Renal cortex interstitium (tissue), 11 donors: Measurements from ENCODE around the gene SLC22A17. TPM values are rescaled to one million over a fixed set of nuclear protein-coding genes. Genes with fewer than 3 reads are reported as not detected.

ENCODE experiments used
- DNase-seq, 11 donors: peaks; one replicate each; pipeline ENCODE4 v3.0.0-alpha.2; 2013; ENCODE audit warnings: low read depth in 9 of 11, low spot score in 4 of 11; ENCODE audit errors: extremely low read depth in 1 of 11
- polyA plus RNA-seq, 3 donors: library from polyadenylated mRNA; unstranded; fragments of 120-200 nt; gene quantifications; one replicate each; pipeline ENCODE4 v1.2.1, GENCODE V29; 2013; ENCODE audit not compliant: insufficient read length in 3 of 3

Gene SLC22A17
- polyA plus RNA-seq, 3 donors: 50.0 to 79.3 (median 58.6) TPM

DNA sequence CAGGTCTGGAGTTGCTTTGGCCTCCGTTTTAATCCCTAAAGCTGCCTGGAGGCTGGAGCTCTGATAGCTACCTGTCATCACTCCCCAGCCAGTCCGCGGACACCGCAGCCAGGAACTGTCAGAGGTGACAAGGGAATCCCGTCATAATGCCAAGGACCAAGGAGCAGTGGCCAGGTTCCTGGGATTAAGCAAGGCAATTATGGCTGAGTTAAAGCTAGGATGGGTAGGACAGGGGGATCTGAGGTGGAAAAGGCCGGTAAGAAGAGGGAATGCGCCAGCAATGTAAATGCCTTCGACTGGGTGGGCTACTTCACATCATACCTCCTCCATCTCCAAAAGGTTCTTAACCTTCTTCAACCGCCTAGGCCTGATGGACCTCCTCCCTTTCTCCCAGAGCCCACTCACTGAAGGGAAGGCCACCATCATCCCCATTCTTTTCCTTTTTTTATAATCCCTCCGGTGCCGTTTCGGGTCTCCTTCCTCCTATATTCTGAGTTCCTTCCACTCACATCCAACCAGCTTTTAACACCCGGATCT is 51.9 kb downstream of the SLC22A17 start:
- peak in 1 of 11 donors; percentile 15 for DNase-seq

DNA sequence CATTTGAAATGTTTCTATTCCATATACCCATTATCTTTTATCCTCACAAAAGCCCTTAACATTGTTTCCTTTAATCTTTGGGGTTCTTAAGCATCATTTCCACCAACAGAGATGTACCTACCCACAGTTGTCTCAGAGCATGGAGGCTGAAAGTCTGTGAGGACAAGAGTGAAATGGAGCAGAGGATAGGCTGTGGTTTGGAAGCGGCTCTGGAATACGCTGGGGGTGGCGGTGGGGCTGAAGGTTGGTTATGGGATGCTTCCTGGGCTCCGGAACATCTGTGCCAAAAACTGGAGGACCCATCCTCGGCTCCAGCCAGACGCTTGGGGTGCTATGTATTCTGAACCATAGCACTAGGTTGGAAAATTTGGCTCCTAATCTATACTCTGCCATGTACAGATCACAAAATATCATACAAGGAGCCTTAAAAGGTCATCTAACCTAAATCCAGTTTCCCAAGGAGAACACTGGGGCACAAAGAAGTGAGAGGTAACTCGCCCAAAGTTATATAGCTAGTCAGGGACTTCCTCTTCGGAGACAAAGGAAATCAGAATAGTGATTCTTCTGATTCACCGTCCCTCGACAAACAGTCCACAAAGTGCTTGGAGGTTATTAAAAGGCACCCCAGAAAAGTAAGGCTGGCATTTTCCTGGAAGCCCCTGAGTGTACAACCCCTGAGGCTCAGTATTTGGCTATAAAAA is 52.6 kb downstream of the SLC22A17 start:
- DNase-seq: no peak

DNA sequence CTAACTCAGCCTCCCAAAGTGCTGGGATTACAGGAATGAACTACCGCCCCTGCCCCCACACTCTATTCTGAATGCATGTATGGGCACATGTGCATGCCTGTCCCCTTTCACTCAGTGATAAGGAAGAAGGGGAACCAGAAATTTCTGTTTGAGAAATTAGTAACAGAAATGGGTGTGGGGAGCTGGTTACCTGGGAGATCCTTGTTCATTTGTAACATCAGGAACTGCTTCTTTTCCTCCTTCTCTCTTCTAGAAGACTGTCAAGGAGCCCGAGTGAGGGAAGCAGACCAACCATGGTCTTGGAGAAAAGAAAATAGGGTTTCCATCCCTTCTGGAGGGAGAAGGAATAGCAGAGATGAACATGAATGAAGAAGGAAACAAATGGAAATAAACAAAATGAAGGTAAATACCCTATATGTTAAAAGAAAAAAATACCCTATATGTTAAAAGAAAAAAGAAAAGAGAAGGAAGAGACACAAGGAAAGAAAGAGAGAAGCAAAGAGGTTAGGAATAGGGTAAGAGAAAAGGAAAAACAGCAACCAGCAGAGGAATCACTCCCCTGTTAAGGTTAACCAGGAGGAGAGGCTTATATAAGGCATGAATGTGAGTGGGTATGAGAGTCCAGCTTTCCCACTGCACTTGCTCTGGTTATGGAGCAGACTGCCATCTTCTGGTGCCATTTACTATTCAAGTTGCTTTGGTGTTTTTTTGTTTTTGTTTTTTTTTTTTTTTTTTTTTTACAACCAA is 53.3 kb downstream of the SLC22A17 start:
- peak in 2 of 11 donors; percentile 35 to 46 for DNase-seq

DNA sequence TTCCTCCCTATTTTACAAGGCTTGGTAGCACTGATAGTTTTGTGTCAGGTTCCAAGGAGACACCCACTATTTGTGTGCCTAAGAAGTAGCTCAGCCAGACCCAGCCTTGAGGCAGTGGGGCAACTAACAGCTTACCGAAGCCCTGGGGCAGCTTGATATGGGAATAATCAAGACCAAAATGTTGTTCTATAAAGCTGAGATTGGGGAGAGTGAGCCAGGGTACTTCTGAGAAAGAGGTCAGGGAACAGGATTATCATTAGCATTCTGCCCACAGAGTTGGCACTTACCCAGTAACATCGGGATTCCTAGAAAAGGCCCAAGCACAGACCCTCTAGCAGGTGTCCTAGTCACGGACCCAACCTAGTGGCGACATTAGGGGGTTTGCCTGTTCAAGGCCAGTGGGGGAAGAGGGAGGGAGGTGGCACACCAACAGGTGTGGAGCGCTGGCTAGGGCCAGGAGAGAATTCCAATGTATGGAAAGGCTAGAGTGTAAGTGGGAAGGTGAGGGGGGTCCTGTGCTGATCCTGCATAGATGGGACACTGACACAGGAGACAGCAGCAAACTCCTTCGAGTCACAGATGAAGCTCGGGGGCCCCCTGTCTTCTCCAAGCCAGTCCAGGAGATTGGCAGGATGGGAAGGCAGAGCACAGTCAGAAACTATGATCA is 54.9 kb downstream of the SLC22A17 start:
- DNase-seq: no peak

DNA sequence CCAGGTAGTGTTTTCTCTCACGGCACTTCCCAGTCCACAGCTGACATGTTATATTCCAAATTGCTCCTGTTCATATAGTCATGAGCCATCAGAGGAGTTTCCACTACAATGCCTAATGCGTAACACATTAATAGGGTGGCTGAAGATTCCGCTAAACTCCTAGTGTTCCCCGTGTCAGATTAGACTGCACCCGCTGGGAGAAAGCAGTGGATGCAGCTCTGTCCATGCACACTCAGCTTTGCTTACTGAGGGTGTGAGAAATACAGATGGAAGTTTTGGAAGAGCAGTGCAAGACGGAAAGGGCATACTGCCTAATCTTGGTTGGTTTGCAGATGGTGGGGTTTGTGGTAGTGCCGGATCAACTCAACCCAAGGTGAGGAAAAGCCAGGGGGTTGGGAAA is 55.6 kb downstream of the SLC22A17 start:
- DNase-seq: no peak

Other genes starting within 250 kb of the SLC22A17 start
- not detected for gene CIROP, start 247.9 kb downstream of the SLC22A17 start, polyA plus RNA-seq
- under 1 TPM; 0.15 to 0.22 (median 0.16) TPM for gene CEBPE, start 233.6 kb downstream of the SLC22A17 start, polyA plus RNA-seq
- 100 to 1,000 TPM in 1 of 3 donors, 10 to 100 TPM in 2; 75.9 to 120 (median 82.9) TPM for gene SLC7A8, start 169.2 kb downstream of the SLC22A17 start, polyA plus RNA-seq
- gene RNF212B, start 115.0 kb downstream of the SLC22A17 start, polyA plus RNA-seq: 1 to 10 TPM; 1.0 to 1.8 (median 1.1) TPM
- gene HOMEZ, start 66.8 kb downstream of the SLC22A17 start, polyA plus RNA-seq: 10 to 100 TPM; 27.8 to 29.8 (median 27.9) TPM
- 10 to 100 TPM; 23.1 to 37.8 (median 28.2) TPM for gene PPP1R3E, start 50.0 kb downstream of the SLC22A17 start, polyA plus RNA-seq
- 10 to 100 TPM; 41.3 to 49.8 (median 41.7) TPM for gene BCL2L2, start 46.1 kb downstream of the SLC22A17 start, polyA plus RNA-seq
- gene PABPN1, start 31.4 kb downstream of the SLC22A17 start, polyA plus RNA-seq: 100 to 1,000 TPM; 274 to 348 (median 280) TPM
- gene EFS, start 12.3 kb upstream of the SLC22A17 start, polyA plus RNA-seq: 10 to 100 TPM; 33.1 to 51.2 (median 46.6) TPM
- not detected for gene IL25, start 19.9 kb upstream of the SLC22A17 start, polyA plus RNA-seq
- 1 to 10 TPM; 1.5 to 2.8 (median 2.3) TPM for gene CMTM5, start 24.2 kb upstream of the SLC22A17 start, polyA plus RNA-seq
- gene MYH6, start 55.4 kb upstream of the SLC22A17 start, polyA plus RNA-seq: under 1 TPM; 0.11 to 0.23 (median 0.20) TPM
- under 1 TPM; 0.19 to 0.53 (median 0.35) TPM for gene MYH7, start 82.8 kb upstream of the SLC22A17 start, polyA plus RNA-seq
- gene NGDN, start 116.8 kb upstream of the SLC22A17 start, polyA plus RNA-seq: 10 to 100 TPM; 60.8 to 69.8 (median 63.8) TPM
- 10 to 100 TPM in 1 of 3 donors, 1 to 10 TPM in 2; 7.4 to 10.1 (median 7.8) TPM for gene ZFHX2, start 198.9 kb upstream of the SLC22A17 start, polyA plus RNA-seq
- 10 to 100 TPM; 16.1 to 19.2 (median 18.1) TPM for gene THTPA, start 203.4 kb upstream of the SLC22A17 start, polyA plus RNA-seq
- 100 to 1,000 TPM in 1 of 3 donors, 10 to 100 TPM in 2; 66.5 to 121 (median 75.3) TPM for gene AP1G2, start 214.9 kb upstream of the SLC22A17 start, polyA plus RNA-seq
- 10 to 100 TPM; 10.7 to 14.1 (median 11.6) TPM for gene JPH4, start 225.9 kb upstream of the SLC22A17 start, polyA plus RNA-seq